Measurements from ENCODE around the gene PSMD1.
"Not testable (repeated sequence)": the region's sequence is repeated elsewhere in the genome, so short reads cannot be mapped to it uniquely, and the experiment has no call there.

PSMD1 gene

GRCh38 chr2:231160701-231161100 lies 104.0 kb downstream of the PSMD1 start:
- no peak for DNase-seq (ENCODE audit: low read depth in 2 of 2)

- no peak for DNase-seq (ENCODE audit: low read depth in 2 of 2)
Measured at GRCh38 chr2:231161252-231161839, 104.7 kb downstream of the PSMD1 start.

GRCh38 chr2:231161877-231162329 lies 105.2 kb downstream of the PSMD1 start:
- no peak for DNase-seq (ENCODE audit: low read depth in 2 of 2)

- no peak for DNase-seq (ENCODE audit: low read depth in 2 of 2)
Measured at GRCh38 chr2:231163011-231163410, 106.3 kb downstream of the PSMD1 start.

GRCh38 chr2:231163414-231164095 lies 106.9 kb downstream of the PSMD1 start:
- DNase-seq (ENCODE audit: low read depth in 2 of 2): no peak

GRCh38 chr2:231167745-231168459 lies 111.2 kb downstream of the PSMD1 start:
- no peak for DNase-seq (ENCODE audit: low read depth in 2 of 2)

GRCh38 chr2:231168460-231169139 lies 111.9 kb downstream of the PSMD1 start:
- DNase-seq (ENCODE audit: low read depth in 2 of 2): no peak

GRCh38 chr2:231169488-231169887 lies 112.8 kb downstream of the PSMD1 start:
- no peak for DNase-seq (ENCODE audit: low read depth in 2 of 2)

GRCh38 chr2:231170055-231170454 lies 113.4 kb downstream of the PSMD1 start:
- no peak for DNase-seq (ENCODE audit: low read depth in 2 of 2)

GRCh38 chr2:231172025-231172424 lies 115.4 kb downstream of the PSMD1 start:
- DNase-seq (ENCODE audit: low read depth in 2 of 2): no peak

GRCh38 chr2:231174211-231174651 lies 117.6 kb downstream of the PSMD1 start:
- DNase-seq (ENCODE audit: low read depth in 2 of 2): no peak

GRCh38 chr2:231176066-231176465 lies 119.4 kb downstream of the PSMD1 start:
- DNase-seq (ENCODE audit: low read depth in 2 of 2): no peak

GRCh38 chr2:231177156-231178025 lies 120.7 kb downstream of the PSMD1 start:
- DNase-seq (ENCODE audit: low read depth in 2 of 2): no peak

- DNase-seq (ENCODE audit: low read depth in 2 of 2): not testable (repeated sequence)
Measured at GRCh38 chr2:231178805-231179204, 122.1 kb downstream of the PSMD1 start.

GRCh38 chr2:231181860-231182512 lies 125.3 kb downstream of the PSMD1 start:
- DNase-seq (ENCODE audit: low read depth in 2 of 2): no peak

- DNase-seq (ENCODE audit: low read depth in 2 of 2): no peak
Measured at GRCh38 chr2:231182513-231182899, 125.8 kb downstream of the PSMD1 start.

- no peak for DNase-seq (ENCODE audit: low read depth in 2 of 2)
Measured at GRCh38 chr2:231183851-231184250, 127.2 kb downstream of the PSMD1 start.

GRCh38 chr2:231184319-231184718 lies 127.7 kb downstream of the PSMD1 start:
- no peak for DNase-seq (ENCODE audit: low read depth in 2 of 2)

- no peak for DNase-seq (ENCODE audit: low read depth in 2 of 2)
Measured at GRCh38 chr2:231185050-231185725, 128.5 kb downstream of the PSMD1 start.

GRCh38 chr2:231185886-231186285 lies 129.2 kb downstream of the PSMD1 start:
- DNase-seq (ENCODE audit: low read depth in 2 of 2): no peak

Data from stimulated activated CD4-positive, alpha-beta T cell treated with anti-CD3 and anti-CD28 coated beads, Interleukin-15, amount 100 ng/mL, for 48 hours (primary cell).